ENCODE data around the gene ANK3. TPM values are rescaled to one million over a fixed set of nuclear protein-coding genes. Genes with fewer than 3 reads are reported as not detected.

ANK3 gene
- total RNA-seq, 1 experiment from 2014 or later = 29.8 TPM

DNA sequence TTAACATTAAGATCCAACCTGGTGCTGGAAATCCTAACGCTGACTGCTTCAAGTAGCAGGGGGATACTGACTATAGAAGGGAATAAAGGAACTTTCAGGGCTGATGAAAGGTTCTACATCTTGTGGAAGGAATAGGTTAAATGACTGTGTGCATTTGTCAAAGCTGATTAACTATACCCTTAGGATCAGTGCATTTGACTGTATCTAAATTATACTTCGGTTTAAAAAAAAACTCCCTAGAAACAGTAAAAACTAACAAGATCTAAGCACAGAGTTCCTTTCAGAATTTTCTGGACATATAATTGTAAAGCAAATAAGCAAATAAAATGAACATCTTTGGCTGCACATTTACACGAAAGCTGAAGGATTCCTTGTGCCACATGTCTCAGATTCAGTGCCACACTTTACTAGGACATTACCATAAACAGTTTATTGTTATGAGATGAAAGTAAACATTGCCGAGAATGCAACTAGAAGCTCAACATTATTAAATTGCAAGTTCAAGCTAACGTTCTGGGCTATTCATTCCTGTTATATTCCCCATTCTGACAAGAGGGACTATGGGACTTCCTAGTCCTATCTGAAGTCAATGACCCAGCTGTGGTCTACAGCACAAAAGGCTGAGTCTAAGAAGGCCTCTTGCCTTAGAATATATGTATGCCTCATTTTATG lies 20.7 kb downstream of the ANK3 start:
- intact Hi-C loops (cut with micrococcal nuclease; ENCODE audit: unreplicated experiment) = no loop called here
- CTCF ChIA-PET = no interaction called here
- BruUV-seq (replicated peaks) = no TSS peak

DNA sequence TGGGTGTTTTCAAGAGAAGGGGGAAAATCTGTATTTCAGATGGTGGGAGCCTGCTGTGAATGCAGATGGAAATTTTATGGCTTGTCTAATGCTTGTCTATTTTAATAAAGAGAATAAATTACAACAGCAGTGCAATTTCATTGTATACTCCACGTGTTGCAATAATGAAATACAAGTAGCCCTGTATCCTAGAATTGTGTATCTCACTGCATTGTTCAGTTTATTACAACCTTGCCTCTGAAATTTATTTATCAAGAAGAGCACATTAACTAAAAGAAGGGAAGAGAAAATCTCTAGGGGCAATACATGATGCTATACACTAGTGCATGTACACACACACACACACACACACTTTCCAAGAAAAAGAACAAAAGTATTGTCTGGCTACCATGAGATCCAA lies 21.8 kb downstream of the ANK3 start:
- intact Hi-C loops (cut with micrococcal nuclease; ENCODE audit: unreplicated experiment) = no loop called here
- CTCF ChIA-PET = no interaction called here
- Mint-ChIP-seq H3K4me1 (ENCODE audit: low read depth, unreplicated experiment) (no peaks in the 10 kb centered on the region), H3K27me3 (ENCODE audit: unreplicated experiment) (no peaks in the 10 kb centered on the region), H3K4me3 (ENCODE audit: low read depth, unreplicated experiment) (no peak overlapping the region), H3K27ac (ENCODE audit: unreplicated experiment) (no peak overlapping the region), H3K9me3 (ENCODE audit: low read depth, unreplicated experiment) (no peaks in the 10 kb centered on the region), H3K36me3 (ENCODE audit: insufficient read depth, unreplicated experiment) (no peaks in the 10 kb centered on the region)
- TF ChIP-seq, protein P1, sequence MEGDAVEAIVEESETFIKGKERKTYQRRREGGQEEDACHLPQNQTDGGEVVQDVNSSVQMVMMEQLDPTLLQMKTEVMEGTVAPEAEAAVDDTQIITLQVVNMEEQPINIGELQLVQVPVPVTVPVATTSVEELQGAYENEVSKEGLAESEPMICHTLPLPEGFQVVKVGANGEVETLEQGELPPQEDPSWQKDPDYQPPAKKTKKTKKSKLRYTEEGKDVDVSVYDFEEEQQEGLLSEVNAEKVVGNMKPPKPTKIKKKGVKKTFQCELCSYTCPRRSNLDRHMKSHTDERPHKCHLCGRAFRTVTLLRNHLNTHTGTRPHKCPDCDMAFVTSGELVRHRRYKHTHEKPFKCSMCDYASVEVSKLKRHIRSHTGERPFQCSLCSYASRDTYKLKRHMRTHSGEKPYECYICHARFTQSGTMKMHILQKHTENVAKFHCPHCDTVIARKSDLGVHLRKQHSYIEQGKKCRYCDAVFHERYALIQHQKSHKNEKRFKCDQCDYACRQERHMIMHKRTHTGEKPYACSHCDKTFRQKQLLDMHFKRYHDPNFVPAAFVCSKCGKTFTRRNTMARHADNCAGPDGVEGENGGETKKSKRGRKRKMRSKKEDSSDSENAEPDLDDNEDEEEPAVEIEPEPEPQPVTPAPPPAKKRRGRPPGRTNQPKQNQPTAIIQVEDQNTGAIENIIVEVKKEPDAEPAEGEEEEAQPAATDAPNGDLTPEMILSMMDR (IDR thresholded peaks at IDR 0.05; ENCODE audit: unreplicated experiment) = no peak
- BruUV-seq (replicated peaks) = no TSS peak
- no peak for DNase-seq

More for the DNA sequence above, 20.7 kb downstream of the ANK3 start:
- Mint-ChIP-seq H3K4me3 (ENCODE audit: low read depth, unreplicated experiment) (no peak overlapping the region), H3K9me3 (ENCODE audit: low read depth, unreplicated experiment) (no peaks in the 10 kb centered on the region), H3K27me3 (ENCODE audit: unreplicated experiment) (no peaks in the 10 kb centered on the region), H3K36me3 (ENCODE audit: insufficient read depth, unreplicated experiment) (no peaks in the 10 kb centered on the region), H3K27ac (ENCODE audit: unreplicated experiment) (no peak overlapping the region), H3K4me1 (ENCODE audit: low read depth, unreplicated experiment) (no peaks in the 10 kb centered on the region)
- TF ChIP-seq, protein P1 (IDR thresholded peaks at IDR 0.05; ENCODE audit: unreplicated experiment) = no peak
- no peak for DNase-seq

DNA sequence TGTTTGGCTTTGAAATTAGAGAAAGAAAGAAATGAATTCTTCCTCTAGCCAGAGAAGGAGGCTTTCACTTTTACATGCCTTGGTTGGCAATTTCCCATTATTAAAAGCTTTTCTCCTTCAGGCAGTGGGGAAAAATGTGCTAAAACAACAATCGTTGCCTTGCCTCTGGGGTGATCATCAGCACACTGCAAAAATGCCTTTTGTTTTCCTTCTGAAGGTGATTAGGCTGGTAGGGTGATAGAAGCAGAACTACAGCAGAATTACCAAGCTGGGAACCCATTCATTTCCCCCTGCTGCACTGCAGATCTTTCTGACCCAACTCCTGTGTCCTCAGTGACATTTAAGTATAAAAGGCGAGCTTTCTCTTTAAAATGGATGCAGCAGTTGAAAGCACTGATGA lies 22.2 kb downstream of the ANK3 start:
- intact Hi-C loops (cut with micrococcal nuclease; ENCODE audit: unreplicated experiment) = no loop called here
- TF ChIP-seq, protein P1 (IDR thresholded peaks at IDR 0.05; ENCODE audit: unreplicated experiment) = no peak
- Mint-ChIP-seq H3K4me1 (ENCODE audit: low read depth, unreplicated experiment) (no peaks in the 10 kb centered on the region), H3K4me3 (ENCODE audit: low read depth, unreplicated experiment) (no peak overlapping the region), H3K27me3 (ENCODE audit: unreplicated experiment) (no peaks in the 10 kb centered on the region), H3K36me3 (ENCODE audit: insufficient read depth, unreplicated experiment) (no peaks in the 10 kb centered on the region), H3K27ac (ENCODE audit: unreplicated experiment) (no peak overlapping the region), H3K9me3 (ENCODE audit: low read depth, unreplicated experiment) (no peaks in the 10 kb centered on the region)
- BruUV-seq (replicated peaks) = no TSS peak
- DNase-seq = no peak
- CTCF ChIA-PET = no interaction called here

DNA sequence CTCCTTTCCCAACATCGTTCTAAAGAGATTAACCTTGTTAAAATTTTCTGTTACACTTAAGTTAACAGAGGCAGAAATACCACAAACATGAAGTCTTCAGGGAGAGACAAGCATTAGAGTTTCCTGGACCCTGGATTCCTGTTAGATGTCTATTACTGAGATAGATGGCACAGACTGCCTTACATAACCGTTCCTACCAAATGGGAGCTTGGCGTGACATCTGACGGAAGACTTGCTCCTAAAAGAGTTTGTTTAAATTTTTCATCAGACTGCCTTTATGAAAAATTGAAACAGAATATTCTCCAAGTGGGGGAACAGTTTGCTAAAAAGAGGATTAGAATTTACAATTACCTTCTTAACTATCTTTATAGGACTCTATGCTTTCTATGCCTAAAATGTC lies 22.7 kb downstream of the ANK3 start:
- no peaks in the 10 kb centered on the region for H3K9me3 Mint-ChIP-seq (ENCODE audit: low read depth, unreplicated experiment)
- TF ChIP-seq, protein P1 (IDR thresholded peaks at IDR 0.05; ENCODE audit: unreplicated experiment) = no peak
- no peaks in the 10 kb centered on the region for H3K27me3 Mint-ChIP-seq (ENCODE audit: unreplicated experiment)
- intact Hi-C loops (cut with micrococcal nuclease; ENCODE audit: unreplicated experiment) = no loop called here
- H3K36me3 Mint-ChIP-seq (ENCODE audit: insufficient read depth, unreplicated experiment) = no peaks in the 10 kb centered on the region
- H3K4me1 Mint-ChIP-seq (ENCODE audit: low read depth, unreplicated experiment) = no peaks in the 10 kb centered on the region
- no peak for DNase-seq
- CTCF ChIA-PET = no interaction called here
- no peak overlapping the region for H3K27ac Mint-ChIP-seq (ENCODE audit: unreplicated experiment)
- H3K4me3 Mint-ChIP-seq (ENCODE audit: low read depth, unreplicated experiment) = no peak overlapping the region
- BruUV-seq (replicated peaks) = no TSS peak
